MM.1S (cell line): ENCODE results near the gene MYOZ3.

Source experiments
- CTCF ChIP-seq: fragments of 300-600 bp; sonication (generic); IDR thresholded peaks from 2 replicates; pipeline ENCODE4 v1.5.1; 2016; ENCODE audit warnings: antibody characterized with exemption, low read length, mixed read lengths
- EZH2 ChIP-seq: fragments of 300-600 bp; sonication (generic); optimal IDR thresholded peaks from 2 replicates; pipeline ENCODE3; 2017; ENCODE audit warnings: low read depth, mild to moderate bottlenecking, antibody characterized with exemption, low read length, mixed read lengths
- EZH2phosphoT487 ChIP-seq: fragments of 300-600 bp; sonication (generic); IDR thresholded peaks from 2 replicates; pipeline ENCODE4 v1.6.1; 2018; ENCODE audit warnings: antibody characterized with exemption, low read length

DNA sequence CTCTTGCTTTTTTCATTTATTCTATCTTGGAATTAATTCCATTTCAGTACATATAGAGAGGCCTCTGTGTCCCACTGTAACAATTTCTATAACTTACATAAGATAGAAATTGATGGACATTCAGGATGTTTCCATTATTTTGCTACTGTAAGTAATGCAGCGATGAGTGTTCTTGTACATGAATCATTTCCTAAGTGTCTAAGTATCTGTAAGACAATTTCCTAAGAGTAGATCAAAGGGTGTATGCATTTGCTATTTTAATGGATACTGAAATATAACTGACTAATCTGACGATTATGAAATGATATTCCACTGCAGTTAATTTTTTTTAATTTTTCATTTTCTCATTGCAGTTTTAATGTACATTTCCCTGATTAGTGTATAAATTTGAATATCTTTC is 62.8 kb downstream of the MYOZ3 start:
- TF ChIP-seq CTCF (no peak), EZH2phosphoT487 (no peak), EZH2 (no peak)
